ENCODE measurements around the gene KCNH5. TPM values are rescaled to one million over a fixed set of nuclear protein-coding genes. Genes with fewer than 3 reads are reported as not detected.

The KCNH5 gene
- total RNA-seq, 2 donors from 2014 or later = not detected

DNA sequence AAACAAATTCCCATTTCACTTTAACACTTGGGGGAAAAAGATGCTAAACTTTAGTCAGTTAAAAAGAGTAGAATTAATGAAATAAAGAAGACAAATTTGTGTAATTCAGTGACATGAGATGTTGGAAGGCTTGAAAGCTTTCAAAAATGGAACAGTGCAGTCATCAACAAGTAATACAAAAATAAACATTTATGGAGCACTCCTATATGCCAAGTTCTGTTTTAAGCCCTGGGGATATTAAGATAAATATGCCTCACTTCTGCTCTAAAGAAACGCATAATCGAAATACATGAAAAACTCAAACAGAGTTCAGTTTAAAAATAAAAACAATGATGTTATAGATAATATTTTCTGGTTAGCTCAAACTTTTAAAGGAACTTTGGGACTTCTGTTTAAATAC is 93.0 kb downstream of the KCNH5 start:
- no peaks in the 10 kb centered on the region for H3K27me3 ChIP-seq
- no peak for ATAC-seq
- intact Hi-C loops (cut with DNase I) = no loop called here
- H3K9me3 ChIP-seq = no peaks in the 10 kb centered on the region
- no peak overlapping the region for H3K27ac ChIP-seq
- H3K4me3 ChIP-seq = no peak overlapping the region
- no peak for DNase-seq
- H3K4me1 ChIP-seq = no peaks in the 10 kb centered on the region
- 70 to 76% methylated on average over 2 of the region's 2 CpGs for WGBS, 2 donors
- TF ChIP-seq POLR2A (IDR thresholded peaks at IDR 0.05) = no peak
- TF ChIP-seq, protein P1, sequence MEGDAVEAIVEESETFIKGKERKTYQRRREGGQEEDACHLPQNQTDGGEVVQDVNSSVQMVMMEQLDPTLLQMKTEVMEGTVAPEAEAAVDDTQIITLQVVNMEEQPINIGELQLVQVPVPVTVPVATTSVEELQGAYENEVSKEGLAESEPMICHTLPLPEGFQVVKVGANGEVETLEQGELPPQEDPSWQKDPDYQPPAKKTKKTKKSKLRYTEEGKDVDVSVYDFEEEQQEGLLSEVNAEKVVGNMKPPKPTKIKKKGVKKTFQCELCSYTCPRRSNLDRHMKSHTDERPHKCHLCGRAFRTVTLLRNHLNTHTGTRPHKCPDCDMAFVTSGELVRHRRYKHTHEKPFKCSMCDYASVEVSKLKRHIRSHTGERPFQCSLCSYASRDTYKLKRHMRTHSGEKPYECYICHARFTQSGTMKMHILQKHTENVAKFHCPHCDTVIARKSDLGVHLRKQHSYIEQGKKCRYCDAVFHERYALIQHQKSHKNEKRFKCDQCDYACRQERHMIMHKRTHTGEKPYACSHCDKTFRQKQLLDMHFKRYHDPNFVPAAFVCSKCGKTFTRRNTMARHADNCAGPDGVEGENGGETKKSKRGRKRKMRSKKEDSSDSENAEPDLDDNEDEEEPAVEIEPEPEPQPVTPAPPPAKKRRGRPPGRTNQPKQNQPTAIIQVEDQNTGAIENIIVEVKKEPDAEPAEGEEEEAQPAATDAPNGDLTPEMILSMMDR (IDR thresholded peaks at IDR 0.05) = no peak
- H3K36me3 ChIP-seq (replicated peaks in 1 of 2; ENCODE audit: insufficient read depth in 1 of 2, low read depth in 2 of 2) = no peaks in the 10 kb centered on the region

DNA sequence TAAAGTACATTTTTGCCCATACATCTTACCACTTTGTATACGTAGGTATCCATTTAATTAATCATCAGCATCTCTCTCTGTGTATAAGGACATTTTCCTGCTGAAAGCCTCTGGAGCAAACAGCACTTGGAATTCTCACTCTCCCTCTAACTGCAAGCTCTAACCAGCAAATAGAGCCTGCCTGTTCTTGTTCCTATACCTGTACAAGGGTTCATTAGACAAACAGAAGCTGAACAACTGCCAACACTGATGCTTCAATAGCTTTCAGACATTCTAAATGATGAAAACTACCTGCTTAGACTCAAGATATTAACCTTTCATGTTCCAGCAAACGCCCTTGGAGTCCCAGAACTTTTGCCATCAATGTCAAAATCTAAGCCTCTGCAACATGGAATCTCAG is 98.0 kb downstream of the KCNH5 start:
- DNase-seq (no peak), ATAC-seq (no peak)
- no peaks in the 10 kb centered on the region for H3K4me1 ChIP-seq
- H3K27me3 ChIP-seq = no peaks in the 10 kb centered on the region
- TF ChIP-seq, protein P1 (IDR thresholded peaks at IDR 0.05) = no peak
- no peak for TF ChIP-seq POLR2A (IDR thresholded peaks at IDR 0.05)
- no peak overlapping the region for H3K4me3 ChIP-seq
- no peaks in the 10 kb centered on the region for H3K9me3 ChIP-seq
- 41 to 42% methylated on average over 2 of the region's 2 CpGs for WGBS, 2 donors
- intact Hi-C loops (cut with DNase I) = no loop called here
- H3K36me3 ChIP-seq (replicated peaks in 1 of 2; ENCODE audit: insufficient read depth in 1 of 2, low read depth in 2 of 2) = no peaks in the 10 kb centered on the region
- H3K27ac ChIP-seq = no peak overlapping the region

DNA sequence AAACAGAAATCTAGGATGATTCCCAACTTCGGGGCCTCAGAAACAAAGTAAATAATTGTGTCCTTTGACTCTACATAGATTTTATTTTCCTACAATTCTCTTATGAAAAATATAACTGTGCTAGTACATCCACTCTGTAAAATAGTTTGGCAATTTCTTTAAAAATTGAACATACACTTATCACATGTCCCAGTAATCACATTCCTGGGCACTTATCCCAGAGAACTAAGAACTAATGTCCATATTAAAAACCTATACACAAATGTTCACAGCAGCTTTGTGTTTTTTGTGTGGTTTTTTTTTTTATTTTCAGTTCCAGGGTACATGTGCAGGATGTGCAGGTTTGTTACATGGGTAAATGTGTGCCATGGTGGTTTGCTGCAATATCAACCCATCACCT is 99.0 kb downstream of the KCNH5 start:
- DNase-seq = no peak
- ATAC-seq = no peak
- no peaks in the 10 kb centered on the region for H3K9me3 ChIP-seq
- TF ChIP-seq, protein P1 (IDR thresholded peaks at IDR 0.05) = no peak
- no peak for TF ChIP-seq POLR2A (IDR thresholded peaks at IDR 0.05)
- 61 to 76% methylated on average over 1 of the region's 1 CpG for WGBS, 2 donors
- no peak overlapping the region for H3K27ac ChIP-seq
- intact Hi-C loops (cut with DNase I) = no loop called here
- H3K4me3 ChIP-seq = no peak overlapping the region
- H3K4me1 ChIP-seq = no peaks in the 10 kb centered on the region
- H3K27me3 ChIP-seq = no peaks in the 10 kb centered on the region
- H3K36me3 ChIP-seq (replicated peaks in 1 of 2; ENCODE audit: insufficient read depth in 1 of 2, low read depth in 2 of 2) = no peaks in the 10 kb centered on the region

DNA sequence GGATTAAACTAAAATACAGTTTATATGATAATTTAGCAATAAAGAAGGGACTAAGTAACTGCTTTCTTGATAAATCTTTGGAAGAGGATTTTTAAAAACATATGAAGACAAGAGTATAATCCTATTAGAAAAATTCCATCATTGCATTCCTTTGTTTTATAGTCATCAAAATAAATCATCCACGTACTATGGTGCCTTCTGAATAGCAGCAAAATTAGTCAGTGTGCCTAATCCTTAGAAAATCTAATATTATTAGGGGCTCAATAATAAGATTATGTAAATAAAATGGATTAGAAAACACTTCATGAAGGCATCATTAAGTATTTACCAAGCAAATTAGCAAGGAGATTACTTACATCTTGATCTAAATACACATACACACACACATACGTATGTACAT is 102.1 kb downstream of the KCNH5 start:
- ATAC-seq (no peak), DNase-seq (no peak)
- no peaks in the 10 kb centered on the region for H3K27me3 ChIP-seq
- no peak overlapping the region for H3K27ac ChIP-seq
- no peak overlapping the region for H3K4me3 ChIP-seq
- intact Hi-C loops (cut with DNase I) = no loop called here
- TF ChIP-seq, protein P1 (IDR thresholded peaks at IDR 0.05) = no peak
- no peak for TF ChIP-seq POLR2A (IDR thresholded peaks at IDR 0.05)
- H3K4me1 ChIP-seq = no peaks in the 10 kb centered on the region
- H3K9me3 ChIP-seq = no peaks in the 10 kb centered on the region
- no peaks in the 10 kb centered on the region for H3K36me3 ChIP-seq (replicated peaks in 1 of 2; ENCODE audit: insufficient read depth in 1 of 2, low read depth in 2 of 2)
- 46 to 51% methylated on average over 2 of the region's 2 CpGs for WGBS, 2 donors

DNA sequence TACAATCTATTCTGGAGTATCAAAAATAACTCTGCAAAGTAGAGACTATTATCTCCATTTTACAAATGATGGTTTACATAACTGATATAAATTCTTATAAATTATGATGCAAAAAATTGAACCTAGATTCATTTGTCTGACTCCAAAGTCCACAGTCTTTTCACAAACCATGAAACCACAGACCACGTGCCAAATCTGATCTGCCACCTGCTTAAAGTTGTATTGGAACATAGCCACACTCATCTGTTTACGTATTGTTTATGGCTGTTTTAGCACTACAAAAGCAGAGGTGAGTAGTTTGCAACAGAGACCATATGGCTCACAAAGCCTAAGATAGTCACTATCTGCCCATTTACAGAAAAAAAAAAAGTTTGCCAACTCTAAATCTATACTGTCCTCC is 105.3 kb downstream of the KCNH5 start:
- Histone ChIP-seq H3K9me3 (no peaks in the 10 kb centered on the region), H3K27me3 (no peaks in the 10 kb centered on the region), H3K4me3 (no peak overlapping the region), H3K27ac (no peak overlapping the region), H3K4me1 (no peaks in the 10 kb centered on the region), H3K36me3 (replicated peaks in 1 of 2; ENCODE audit: insufficient read depth in 1 of 2, low read depth in 2 of 2) (no peaks in the 10 kb centered on the region)
- TF ChIP-seq POLR2A (IDR thresholded peaks at IDR 0.05) = no peak
- TF ChIP-seq, protein P1 (IDR thresholded peaks at IDR 0.05) = no peak
- DNase-seq (no peak), ATAC-seq (no peak)
- intact Hi-C loops (cut with DNase I) = no loop called here
- 16 to 22% methylated on average over 2 of the region's 2 CpGs for WGBS, 2 donors

Data from body of pancreas (tissue), 4 donors.